Suprapubic skin (tissue), 4 donors: Measurements from ENCODE around the gene ARHGEF35. TPM values are rescaled to one million over a fixed set of nuclear protein-coding genes. Genes with fewer than 3 reads are reported as not detected.
"Not testable (repeated sequence)": the region's sequence is repeated elsewhere in the genome, so short reads cannot be mapped to it uniquely, and the experiment has no call there.

Experiments used
- DNase-seq, 2 donors: peaks; one replicate each; pipeline ENCODE4 v3.0.0-alpha.2; 2019; ENCODE audit warnings: low spot score in 2 of 2
- H3K27ac ChIP-seq: fragments of 200-600 bp; sonication (generic); one replicate; pipeline ENCODE4 v1.5.1; 2019
- H3K27me3 ChIP-seq: fragments of 200-600 bp; sonication (generic); one replicate; pipeline ENCODE4 v1.5.1; 2019
- H3K36me3 ChIP-seq: fragments of 200-600 bp; sonication (generic); one replicate; pipeline ENCODE4 v1.5.1; 2019
- H3K4me1 ChIP-seq: fragments of 200-600 bp; sonication (generic); one replicate; pipeline ENCODE4 v1.5.1; 2019
- H3K4me3 ChIP-seq: fragments of 200-600 bp; sonication (generic); one replicate; pipeline ENCODE4 v1.5.1; 2019; ENCODE audit warnings: mild to moderate bottlenecking
- H3K9me3 ChIP-seq: fragments of 200-600 bp; sonication (generic); one replicate; pipeline ENCODE4 v1.5.1; 2019
- CTCF ChIP-seq, 2 donors: fragments of 200-600 bp in 1 of 2; fragments of 450-650 bp in 1 of 2; sonication (generic) in 1 of 2; IDR thresholded peaks; one replicate each; pipeline ENCODE4 v1.5.1; 2016 to 2019; ENCODE audit warnings: antibody characterized with exemption in 2 of 2, mild to moderate bottlenecking in 1 of 2, moderate library complexity in 1 of 2
- EP300 ChIP-seq: sonication (generic); formaldehyde crosslinking; IDR thresholded peaks from one replicate; pipeline ENCODE4 v1.6.1; 2017; ENCODE audit warnings: antibody characterized with exemption
- POLR2A ChIP-seq, 2 donors: fragments of 450-650 bp; IDR thresholded peaks; one replicate each; pipeline ENCODE4 v1.6.1; 2017; ENCODE audit warnings: antibody characterized with exemption in 2 of 2, mild to moderate bottlenecking in 2 of 2, moderate library complexity in 2 of 2
- POLR2AphosphoS5 ChIP-seq, 3 donors: sonication (generic); formaldehyde crosslinking; IDR thresholded peaks; one replicate each; pipeline ENCODE4 v1.6.1; 2017; ENCODE audit warnings: antibody characterized with exemption in 3 of 3
- whole genome bisulfite sequencing: methylation state at CpG from one replicate; pipeline ENCODE4 v1.1.5; 2018; 5-methylcytosine and 5-hydroxymethylcytosine counted together
- total RNA-seq, 4 donors: library from RNA; depleted of rRNA; stranded (reverse); fragments of >200 nt; gene quantifications; one replicate each; pipeline ENCODE4 v1.1.0, GENCODE V29; 2016

The ARHGEF35 gene
- total RNA-seq, 4 donors from 2014 or later, result 15.5 to 31.6 (median 17.4) TPM

- no peaks in the 10 kb centered on the region for H3K4me1 ChIP-seq
- no peak overlapping the region for H3K4me3 ChIP-seq
- no peaks in the 10 kb centered on the region for H3K9me3 ChIP-seq
- DNase-seq, result no peak
- TF ChIP-seq EP300 (no peak), CTCF (IDR thresholded peaks at IDR 0.05) (no peak)
- H3K27me3 ChIP-seq, result no peaks in the 10 kb centered on the region
- 87% methylated on average over 5 of the region's 5 CpGs for WGBS
- H3K27ac ChIP-seq, result no peak overlapping the region
- H3K36me3 ChIP-seq, result no peaks in the 10 kb centered on the region
These were observed 21.0 kb downstream of the ARHGEF35 start for GRCh38 chr7:144174613-144175012.

GRCh38 chr7:144171594-144172350 is 23.9 kb downstream of the ARHGEF35 start:
- not testable (repeated sequence) for H3K4me1 ChIP-seq, H3K27ac ChIP-seq, H3K27me3 ChIP-seq, DNase-seq, H3K4me3 ChIP-seq, H3K9me3 ChIP-seq, H3K36me3 ChIP-seq
- WGBS, result 91% methylated on average over 4 of the region's 4 CpGs

GRCh38 chr7:144164784-144165183 is 30.8 kb downstream of the ARHGEF35 start:
- no peak overlapping the region for H3K4me3 ChIP-seq
- TF ChIP-seq POLR2A (IDR thresholded peaks at IDR 0.05) (no peak), CTCF (IDR thresholded peaks at IDR 0.05) (no peak)
- no peaks in the 10 kb centered on the region for H3K36me3 ChIP-seq
- no peak for DNase-seq
- H3K4me1 ChIP-seq, result no peaks in the 10 kb centered on the region
- H3K27ac ChIP-seq, result no peak overlapping the region
- no peaks in the 10 kb centered on the region for H3K9me3 ChIP-seq
- no peaks in the 10 kb centered on the region for H3K27me3 ChIP-seq
- 64% methylated on average over 2 of the region's 2 CpGs for WGBS

- H3K27ac ChIP-seq, result no peak overlapping the region
- no peak for DNase-seq
- H3K27me3 ChIP-seq, result no peaks in the 10 kb centered on the region
- H3K9me3 ChIP-seq, result no peaks in the 10 kb centered on the region
- WGBS, result 88% methylated on average over 1 of the region's 1 CpG
- TF ChIP-seq POLR2AphosphoS5 (IDR thresholded peaks at IDR 0.05) (no peak), CTCF (IDR thresholded peaks at IDR 0.05) (no peak), EP300 (no peak), POLR2A (IDR thresholded peaks at IDR 0.05) (no peak)
- no peaks in the 10 kb centered on the region for H3K4me1 ChIP-seq
- H3K4me3 ChIP-seq, result no peak overlapping the region
- no peaks in the 10 kb centered on the region for H3K36me3 ChIP-seq
These were observed 36.8 kb downstream of the ARHGEF35 start for GRCh38 chr7:144158861-144159260.

- Histone ChIP-seq H3K27me3 (no peaks in the 10 kb centered on the region), H3K36me3 (no peaks in the 10 kb centered on the region), H3K9me3 (peaks cover 14% of the 10 kb centered on the region), H3K27ac (no peak overlapping the region), H3K4me1 (no peaks in the 10 kb centered on the region), H3K4me3 (no peak overlapping the region)
- DNase-seq, result no peak
- WGBS, result 88% methylated on average over 2 of the region's 2 CpGs
- TF ChIP-seq POLR2AphosphoS5 (IDR thresholded peaks at IDR 0.05) (no peak), POLR2A (IDR thresholded peaks at IDR 0.05) (no peak), EP300 (no peak), CTCF (IDR thresholded peaks at IDR 0.05) (no peak)
These were observed 47.3 kb downstream of the ARHGEF35 start for GRCh38 chr7:144148224-144148827.
